ENCODE data around the gene MRPL52.

GRCh38 chr14:22824711-22825359 lies 4.9 kb upstream of the MRPL52 start:
- TF ChIP-seq POLR2A (IDR thresholded peaks at IDR 0.05) (no peak), CTCF (IDR thresholded peaks at IDR 0.05) (no peak), EP300 (IDR thresholded peaks at IDR 0.05) (no peak)

All from ovary (tissue), 3 donors.